ENCODE data around the gene CUL2.

Gene CUL2

GRCh38 chr10:35003906-35004305, 86.2 kb downstream of the CUL2 start:
- TF ChIP-seq REST (IDR thresholded peaks at IDR 0.05; ENCODE audit: insufficient read depth in 1 of 2, low read depth in 2 of 2, low read length in 2 of 2) (no peak), TAF1 (IDR thresholded peaks at IDR 0.05; ENCODE audit: borderline replicate concordance, insufficient read depth, low read length) (no peak), SIN3A (IDR thresholded peaks at IDR 0.05; ENCODE audit: borderline replicate concordance, insufficient read depth, low read length) (no peak), FOXP2 (optimal IDR thresholded peaks at IDR 0.05; ENCODE audit: borderline replicate concordance, extremely low read depth, extremely low read length, insufficient read depth) (no peak), POLR2AphosphoS5 (IDR thresholded peaks at IDR 0.05; ENCODE audit: low read depth, low read length) (no peak)

GRCh38 chr10:35000936-35001335, 89.2 kb downstream of the CUL2 start:
- TF ChIP-seq SIN3A (IDR thresholded peaks at IDR 0.05; ENCODE audit: borderline replicate concordance, insufficient read depth, low read length) (no peak), POLR2AphosphoS5 (IDR thresholded peaks at IDR 0.05; ENCODE audit: low read depth, low read length) (no peak), REST (IDR thresholded peaks at IDR 0.05; ENCODE audit: insufficient read depth in 1 of 2, low read depth in 2 of 2, low read length in 2 of 2) (no peak)

GRCh38 chr10:34999532-34999931, 90.6 kb downstream of the CUL2 start:
- TF ChIP-seq FOXP2 (optimal IDR thresholded peaks at IDR 0.05; ENCODE audit: borderline replicate concordance, extremely low read depth, extremely low read length, insufficient read depth) (no peak), SIN3A (IDR thresholded peaks at IDR 0.05; ENCODE audit: borderline replicate concordance, insufficient read depth, low read length) (no peak), POLR2AphosphoS5 (IDR thresholded peaks at IDR 0.05; ENCODE audit: low read depth, low read length) (no peak), REST (IDR thresholded peaks at IDR 0.05; ENCODE audit: insufficient read depth in 1 of 2, low read depth in 2 of 2, low read length in 2 of 2) (no peak), TAF1 (IDR thresholded peaks at IDR 0.05; ENCODE audit: borderline replicate concordance, insufficient read depth, low read length) (no peak)

- TF ChIP-seq TAF1 (IDR thresholded peaks at IDR 0.05; ENCODE audit: borderline replicate concordance, insufficient read depth, low read length) = no peak
- no peak for TF ChIP-seq REST (IDR thresholded peaks at IDR 0.05; ENCODE audit: insufficient read depth in 1 of 2, low read depth in 2 of 2, low read length in 2 of 2)
- no peak for TF ChIP-seq SIN3A (IDR thresholded peaks at IDR 0.05; ENCODE audit: borderline replicate concordance, insufficient read depth, low read length)
- TF ChIP-seq POLR2AphosphoS5 (IDR thresholded peaks at IDR 0.05; ENCODE audit: low read depth, low read length) = no peak
Measured at GRCh38 chr10:34998940-34999339, 91.2 kb downstream of the CUL2 start.

- TF ChIP-seq SIN3A (IDR thresholded peaks at IDR 0.05; ENCODE audit: borderline replicate concordance, insufficient read depth, low read length) = no peak
- TF ChIP-seq POLR2AphosphoS5 (IDR thresholded peaks at IDR 0.05; ENCODE audit: low read depth, low read length) = no peak
- no peak for TF ChIP-seq TAF1 (IDR thresholded peaks at IDR 0.05; ENCODE audit: borderline replicate concordance, insufficient read depth, low read length)
- no peak for TF ChIP-seq FOXP2 (optimal IDR thresholded peaks at IDR 0.05; ENCODE audit: borderline replicate concordance, extremely low read depth, extremely low read length, insufficient read depth)
- no peak for TF ChIP-seq REST (IDR thresholded peaks at IDR 0.05; ENCODE audit: insufficient read depth in 1 of 2, low read depth in 2 of 2, low read length in 2 of 2)
Measured at GRCh38 chr10:34996843-34997242, 93.3 kb downstream of the CUL2 start.
